Fibroblast of lung (primary cell): ENCODE results near the gene MMP23B.

ENCODE experiments used
- CTCF ChIP-seq, 2 donors: IDR thresholded peaks in 1 of 2; conservative IDR thresholded peaks in 1 of 2; 1 replicate in 1 of 2; 2 replicates in 1 of 2; pipeline ENCODE4 v1.5.1; 2011 to 2012; ENCODE audit warnings: low read length in 2 of 2, control low read depth in 1 of 2, inconsistent platforms in 1 of 2, low read depth in 1 of 2, mild to moderate bottlenecking in 1 of 2
- EZH2 ChIP-seq: IDR thresholded peaks from 2 replicates; pipeline ENCODE4 v1.5.1; 2012; ENCODE audit warnings: low read length, control low read depth, mild to moderate bottlenecking; ENCODE audit errors: missing control alignments

- TF ChIP-seq CTCF (conservative IDR thresholded peaks at IDR 0.05 in 1 of 2, IDR thresholded peaks at IDR 0.05 in 1 of 2; ENCODE audit: low read depth in 1 of 2, low read length in 2 of 2) (no peak), EZH2 (no peak)
These were observed 26.2 kb upstream of the MMP23B start for GRCh38 chr1:1605724-1606123.
